GM10248 (cell line): ENCODE measurements around the gene CDCA3.
"Not testable (repeated sequence)": the region's sequence is repeated elsewhere in the genome, so short reads cannot be mapped to it uniquely, and the experiment has no call there.

ENCODE experiments used
- CTCF ChIA-PET: fragments of 300-600 bp; sonication (Branson Sonifier 250); formaldehyde crosslinking; extraction: SDS; loops from one replicate; lab custom pipeline; 2021; ENCODE audit warnings: antibody characterized with exemption; lab: Yijun Ruan, JAX
- POLR2A ChIA-PET: fragments of 350-650 bp; sonication (Branson Sonifier 250); formaldehyde crosslinking; extraction: SDS; loops from one replicate; lab custom pipeline; 2020; ENCODE audit warnings: antibody characterized with exemption; lab: Yijun Ruan, JAX
- DNase-seq: peaks from one replicate; pipeline ENCODE4 v3.0.0; 2012; ENCODE audit errors: extremely low spot score
- TF ChIP-seq, protein P1 (sequence below): IDR thresholded peaks from 2 replicates; pipeline ENCODE4 v1.5.1; 2012; ENCODE audit warnings: mild to moderate bottlenecking, low read depth; ENCODE audit errors: extremely low read depth, missing control alignments, control extremely low read depth

The CDCA3 gene

DNA sequence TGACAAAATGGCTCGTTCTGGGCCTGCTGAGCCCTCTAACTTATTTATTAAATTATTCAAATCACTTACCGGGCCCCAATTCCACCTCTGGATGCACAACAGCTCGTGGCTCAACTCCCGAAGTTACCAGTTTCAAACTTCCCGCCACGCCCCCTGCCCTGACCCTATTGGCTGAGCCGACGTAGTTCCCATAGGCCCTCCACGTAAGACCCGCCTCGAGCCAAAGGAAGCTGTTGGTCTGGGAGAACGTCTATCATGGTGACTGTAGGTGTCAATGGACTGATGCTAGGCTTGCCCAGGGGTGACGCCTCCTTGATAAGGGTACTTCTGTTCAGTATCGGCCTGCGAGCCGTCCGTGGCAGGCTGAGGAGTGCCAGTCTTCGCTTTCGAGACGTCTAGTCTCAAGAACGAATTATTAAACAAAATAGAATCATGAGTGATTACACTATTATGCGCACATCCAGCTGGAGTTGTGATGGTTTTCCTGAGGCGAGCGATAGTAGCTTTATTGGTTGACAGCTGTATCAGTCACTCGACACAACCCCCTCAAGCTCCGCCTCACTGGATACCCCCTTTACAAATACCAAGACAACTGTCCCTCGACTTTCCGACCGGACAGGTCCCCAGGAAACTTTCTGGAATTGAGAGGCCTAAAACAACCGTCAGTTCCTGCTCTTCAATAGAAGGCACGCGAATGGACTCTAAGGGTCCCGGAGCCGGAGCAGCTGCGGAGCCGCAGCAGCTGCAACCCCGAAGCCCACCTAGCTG lies at the start of gene CDCA3:
CDCA3 (minus strand) TSS at position 134 of the 768 bp plus-strand sequence. CDS start 334 bp downstream, outside the sequence.
- CTCF ChIA-PET = interaction anchor here (0.7 to 8.1 kb wide), 15 partner anchors 9 to 230 kb away, joined by 3 to 130 read pairs (median 6); partner anchors contain the start of genes GNB3, MLF2, PTMS and SPSB2

DNA sequence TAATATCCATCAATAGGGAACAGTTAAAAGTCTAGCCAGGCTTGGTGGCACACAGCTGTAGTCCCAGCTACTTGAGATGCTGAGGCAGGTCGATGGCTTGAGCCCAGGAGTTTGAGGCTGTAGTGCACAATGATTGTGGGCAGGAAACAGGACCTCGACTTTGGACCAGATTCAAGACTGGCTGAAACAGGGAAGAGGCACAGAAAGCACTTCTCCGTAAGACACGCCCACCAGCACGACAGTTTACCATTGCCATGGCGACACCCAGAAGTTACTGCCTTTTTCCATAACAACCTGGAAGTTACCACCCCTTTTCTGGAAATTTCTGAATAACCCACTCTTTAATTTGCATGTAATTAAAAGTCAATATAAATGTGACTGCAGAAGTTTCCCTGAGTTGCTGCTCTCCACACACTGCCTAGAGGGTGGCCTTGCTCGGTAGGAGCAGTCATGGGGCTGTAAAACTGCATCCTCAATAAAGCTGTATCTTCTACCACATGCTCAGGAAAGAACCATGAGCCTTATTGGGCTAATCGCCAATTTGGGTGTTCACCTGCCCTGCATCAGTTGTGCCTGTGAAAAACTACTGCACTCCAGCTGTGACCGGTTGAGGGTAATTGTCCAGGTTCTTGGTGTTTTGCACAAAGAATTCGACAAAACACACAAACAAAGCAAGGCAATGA lies 48.9 kb upstream of the CDCA3 start:
- CTCF ChIA-PET = interaction anchor here (1.0 to 2.2 kb wide), 6 partner anchors 9 to 65 kb away, joined by 3 to 10 read pairs (median 6); partner anchors contain the start of genes SPSB2 and TPI1
- no peak for DNase-seq
- POLR2A ChIA-PET = no interaction called here
- TF ChIP-seq, protein P1, sequence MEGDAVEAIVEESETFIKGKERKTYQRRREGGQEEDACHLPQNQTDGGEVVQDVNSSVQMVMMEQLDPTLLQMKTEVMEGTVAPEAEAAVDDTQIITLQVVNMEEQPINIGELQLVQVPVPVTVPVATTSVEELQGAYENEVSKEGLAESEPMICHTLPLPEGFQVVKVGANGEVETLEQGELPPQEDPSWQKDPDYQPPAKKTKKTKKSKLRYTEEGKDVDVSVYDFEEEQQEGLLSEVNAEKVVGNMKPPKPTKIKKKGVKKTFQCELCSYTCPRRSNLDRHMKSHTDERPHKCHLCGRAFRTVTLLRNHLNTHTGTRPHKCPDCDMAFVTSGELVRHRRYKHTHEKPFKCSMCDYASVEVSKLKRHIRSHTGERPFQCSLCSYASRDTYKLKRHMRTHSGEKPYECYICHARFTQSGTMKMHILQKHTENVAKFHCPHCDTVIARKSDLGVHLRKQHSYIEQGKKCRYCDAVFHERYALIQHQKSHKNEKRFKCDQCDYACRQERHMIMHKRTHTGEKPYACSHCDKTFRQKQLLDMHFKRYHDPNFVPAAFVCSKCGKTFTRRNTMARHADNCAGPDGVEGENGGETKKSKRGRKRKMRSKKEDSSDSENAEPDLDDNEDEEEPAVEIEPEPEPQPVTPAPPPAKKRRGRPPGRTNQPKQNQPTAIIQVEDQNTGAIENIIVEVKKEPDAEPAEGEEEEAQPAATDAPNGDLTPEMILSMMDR = no peak

More for the DNA sequence above, at the start of gene CDCA3:
- POLR2A ChIA-PET = interaction anchor here (0.6 to 3.3 kb wide), 14 partner anchors 10 to 576 kb away, joined by 3 to 89 read pairs (median 6); partner anchors contain the start of genes GAPDH, SPSB2, TPI1 and VAMP1
- TF ChIP-seq, protein P1 = no peak
- DNase-seq = peak; percentile 100

DNA sequence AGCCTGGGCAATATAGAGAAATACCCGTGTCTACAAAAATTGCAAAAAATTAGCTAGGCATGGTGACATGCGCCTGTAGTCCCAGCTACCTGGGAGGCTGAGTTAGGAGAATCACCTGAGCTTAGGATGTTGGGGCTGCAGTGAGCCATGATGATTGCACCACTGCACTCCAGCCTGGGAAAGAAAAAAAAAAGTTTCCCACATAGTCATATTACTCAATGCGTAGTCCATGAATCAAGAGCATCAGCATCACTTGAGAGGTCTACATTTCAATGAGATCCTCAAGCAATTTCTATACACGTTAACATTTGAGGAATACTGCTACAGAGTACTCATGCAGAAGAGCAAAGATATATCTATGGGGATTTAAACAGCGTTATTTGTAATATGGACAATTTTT lies 48.3 kb upstream of the CDCA3 start:
- TF ChIP-seq, protein P1 = no peak
- DNase-seq = no peak
- CTCF ChIA-PET = interaction anchor here (1.3 to 2.2 kb wide), 5 partner anchors 8 to 31 kb away, joined by 3 to 10 read pairs (median 7); partner anchors contain the start of genes SPSB2 and TPI1
- POLR2A ChIA-PET = no interaction called here

DNA sequence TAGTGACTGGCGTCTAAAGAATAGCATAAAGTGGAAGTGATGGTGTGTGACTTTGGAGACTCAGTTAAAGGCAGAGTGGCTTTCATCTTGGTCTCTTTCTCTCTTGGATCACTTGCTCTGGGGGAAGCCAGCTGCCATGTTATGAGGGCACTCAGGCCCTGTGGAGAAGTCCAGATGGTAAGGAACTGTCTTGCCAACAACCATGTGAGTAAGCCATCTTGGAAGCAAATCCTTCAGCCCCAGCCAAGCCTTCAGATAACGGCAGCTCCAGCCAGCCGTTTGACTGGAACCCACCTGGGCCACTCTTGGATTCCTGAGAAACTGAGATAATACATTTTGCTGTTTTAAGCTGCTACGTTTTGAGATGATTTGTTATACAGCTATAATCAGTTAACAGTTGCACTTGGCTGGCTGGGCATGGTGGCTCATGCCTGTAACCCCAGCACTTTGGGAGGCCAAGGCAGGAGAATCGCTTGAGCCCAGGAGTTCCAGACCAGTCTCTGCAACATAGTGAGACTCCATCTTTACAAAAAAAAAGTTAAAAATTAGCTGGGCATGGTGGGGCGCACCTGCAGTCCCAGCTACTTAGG lies 45.9 kb upstream of the CDCA3 start:
- ChIA-PET POLR2A (no interaction called here), CTCF (interaction anchor here (1.1 to 2.2 kb wide), 4 partner anchors 12 to 54 kb away, joined by 3 to 10 read pairs (median 4); partner anchors contain the start of genes ENO2, PTPN6 and SPSB2)
- DNase-seq = no peak
- TF ChIP-seq, protein P1 = no peak

DNA sequence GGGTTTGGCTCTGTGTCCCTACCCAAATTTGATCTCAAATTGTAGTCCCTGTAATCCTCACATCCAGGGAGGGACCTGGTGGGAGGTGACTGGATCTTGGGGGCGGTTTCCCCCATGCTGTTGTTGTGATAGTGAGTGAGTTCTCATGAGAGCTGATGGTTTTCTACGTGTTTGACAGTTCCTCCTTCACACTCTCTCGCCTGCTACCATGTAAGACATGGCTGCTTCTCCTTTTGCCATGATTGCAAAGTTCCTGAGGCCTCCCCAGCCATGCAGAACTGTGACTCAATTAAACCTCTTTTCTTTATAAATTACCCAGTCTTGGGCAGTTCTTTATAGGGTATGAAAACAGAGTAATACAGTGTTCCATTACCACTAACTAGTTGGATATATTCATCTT lies 43.2 kb upstream of the CDCA3 start:
- DNase-seq = no peak
- POLR2A ChIA-PET = no interaction called here
- TF ChIP-seq, protein P1 = no peak
- CTCF ChIA-PET = interaction anchor here (0.8 to 1.4 kb wide), 4 partner anchors 16 to 64 kb away, joined by 3 to 7 read pairs (median 3); partner anchors contain the start of gene SPSB2

DNA sequence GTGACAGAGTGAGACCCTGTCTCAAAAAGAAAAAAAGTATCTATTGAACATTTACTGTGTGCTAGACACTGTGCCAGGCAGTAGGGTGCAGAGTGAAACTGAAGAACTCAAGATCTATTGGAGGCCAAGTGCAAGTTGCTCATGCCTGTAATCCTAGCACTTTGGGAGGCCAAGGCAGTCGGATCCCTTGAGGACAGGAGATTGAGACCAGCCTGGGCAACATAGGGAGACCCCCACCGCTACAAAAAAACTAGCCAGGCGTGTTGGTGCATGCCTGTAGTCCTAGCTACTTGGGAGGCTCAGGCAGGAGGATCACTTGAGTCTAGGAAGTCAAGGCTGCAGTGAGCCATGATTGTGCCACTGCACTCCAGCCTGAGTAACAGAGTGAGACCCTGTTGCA lies 41.6 kb upstream of the CDCA3 start:
- ChIA-PET CTCF (interaction anchor here (1.6 to 2.9 kb wide), 5 partner anchors 10 to 32 kb away, joined by 8 to 50 read pairs (median 23); partner anchors contain the start of genes LRRC23 and SPSB2), POLR2A (interaction anchor here (0.6 kb wide), 1 partner anchor 32 kb away, joined by 3 read pairs; no protein-coding TSS in a partner anchor)
- DNase-seq = not testable (repeated sequence)
